Kidney glomerular epithelial cell (primary cell): ENCODE data around the gene OCIAD1.
"Not testable (repeated sequence)": the region's sequence is repeated elsewhere in the genome, so short reads cannot be mapped to it uniquely, and the experiment has no call there.

Experiments
- DNase-seq: peaks from one replicate; lab custom pipeline; 2025; lab: John Stamatoyannopoulos, UW

The OCIAD1 gene, protein sequence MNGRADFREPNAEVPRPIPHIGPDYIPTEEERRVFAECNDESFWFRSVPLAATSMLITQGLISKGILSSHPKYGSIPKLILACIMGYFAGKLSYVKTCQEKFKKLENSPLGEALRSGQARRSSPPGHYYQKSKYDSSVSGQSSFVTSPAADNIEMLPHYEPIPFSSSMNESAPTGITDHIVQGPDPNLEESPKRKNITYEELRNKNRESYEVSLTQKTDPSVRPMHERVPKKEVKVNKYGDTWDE

DNA sequence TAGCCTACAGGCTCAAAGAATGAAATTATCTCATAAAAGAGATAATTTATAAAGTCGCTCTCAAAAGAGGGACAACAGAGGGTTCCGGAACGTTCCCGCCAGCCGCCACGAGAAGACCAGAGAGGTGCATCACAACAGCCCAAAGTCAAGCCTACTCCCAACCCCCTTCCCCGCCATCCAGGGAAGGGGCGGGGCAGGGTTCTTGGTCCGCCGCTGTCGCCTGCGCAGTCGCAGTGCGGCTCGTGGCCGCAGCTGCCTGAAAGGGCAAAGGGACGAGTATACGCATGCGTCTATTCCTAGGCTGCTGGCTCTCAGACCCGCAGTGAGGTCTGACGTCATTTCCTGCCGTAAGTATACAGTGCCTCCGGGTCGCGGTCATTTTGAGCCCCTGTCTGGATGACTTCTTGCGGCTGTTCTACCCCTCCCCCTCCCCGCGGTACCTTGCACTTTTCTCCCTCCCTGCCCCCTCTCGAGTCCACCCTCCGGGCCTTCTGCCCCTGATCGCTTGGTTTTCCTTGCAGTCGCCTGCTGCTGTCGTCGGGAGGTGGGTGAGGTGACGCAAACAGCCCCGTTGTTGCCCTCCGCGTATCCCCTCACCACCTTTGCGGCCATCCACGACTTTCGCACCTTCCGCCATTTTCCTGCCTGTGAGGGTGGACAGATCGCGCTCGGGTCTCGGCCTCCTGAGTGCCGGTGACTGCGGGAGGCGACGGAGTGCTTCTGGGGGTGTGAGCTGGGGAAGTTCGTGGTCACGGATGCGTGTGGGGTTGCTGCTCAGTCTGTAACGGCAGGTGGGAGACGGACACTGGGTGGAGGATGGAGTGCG, at the start of gene OCIAD1:
Gene OCIAD1 (plus strand): TSS at position 383 of the 826 bp plus-strand sequence. CDS start 1,537 bp downstream, outside the sequence.
- peak; percentile 99 for DNase-seq

DNA sequence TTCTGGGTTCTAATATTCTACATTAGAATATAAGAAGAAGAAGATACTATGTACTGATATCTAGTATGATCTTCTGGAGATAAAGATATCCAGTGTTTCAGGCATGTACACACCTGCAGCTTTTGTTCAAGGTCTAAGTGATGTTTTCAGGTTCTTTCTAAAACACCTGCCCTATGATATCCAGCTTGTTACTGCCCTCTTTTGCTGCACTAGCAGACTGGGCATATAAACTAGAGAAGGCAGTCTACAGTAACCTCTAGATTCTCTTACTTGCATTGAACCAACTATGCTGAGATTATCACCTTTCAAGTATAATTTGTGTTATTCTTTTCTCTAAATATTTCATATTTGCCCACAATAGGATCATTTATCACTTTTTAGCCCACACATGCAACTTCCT, 48.9 kb upstream of the OCIAD1 start:
- DNase-seq: no peak

DNA sequence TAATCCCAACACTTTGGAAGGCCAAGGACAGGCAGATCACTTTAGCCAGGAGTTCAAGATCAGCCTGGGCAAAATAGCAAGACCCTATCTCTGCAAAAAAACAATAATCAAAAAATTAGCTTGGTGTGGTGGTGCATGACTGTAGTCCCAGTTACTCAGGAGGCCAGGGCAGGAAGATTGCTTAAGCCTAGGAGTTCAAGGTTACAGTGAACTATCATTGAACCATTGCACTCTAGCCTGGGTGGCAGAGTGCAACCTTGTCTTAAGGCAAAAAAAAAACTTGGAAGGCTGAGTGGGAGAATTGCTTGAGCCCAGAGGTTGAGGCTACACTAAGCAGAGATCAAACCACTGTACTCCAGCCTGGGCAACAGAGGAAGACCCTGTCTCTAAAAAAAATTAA, 45.6 kb upstream of the OCIAD1 start:
- DNase-seq: no peak

DNA sequence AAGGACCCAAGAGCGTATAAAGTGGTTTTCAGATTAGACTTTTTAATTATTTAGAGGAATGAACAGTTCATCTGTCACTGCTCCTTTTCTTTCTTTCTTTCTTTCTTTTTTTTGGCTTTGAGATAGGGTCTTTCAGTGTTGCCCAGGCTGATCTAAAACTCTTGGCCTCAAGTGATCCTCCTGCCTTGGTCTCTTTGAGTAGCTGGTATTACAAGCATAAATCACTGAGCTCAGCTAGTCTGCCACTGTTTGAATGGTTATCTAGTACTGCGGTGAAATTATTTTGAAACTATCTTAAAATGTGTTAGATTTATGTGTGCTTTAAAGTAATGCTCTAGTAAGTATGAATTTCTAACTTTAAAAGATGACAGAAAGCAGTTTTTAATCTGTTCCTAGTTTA, 44.3 kb upstream of the OCIAD1 start:
- DNase-seq: no peak

DNA sequence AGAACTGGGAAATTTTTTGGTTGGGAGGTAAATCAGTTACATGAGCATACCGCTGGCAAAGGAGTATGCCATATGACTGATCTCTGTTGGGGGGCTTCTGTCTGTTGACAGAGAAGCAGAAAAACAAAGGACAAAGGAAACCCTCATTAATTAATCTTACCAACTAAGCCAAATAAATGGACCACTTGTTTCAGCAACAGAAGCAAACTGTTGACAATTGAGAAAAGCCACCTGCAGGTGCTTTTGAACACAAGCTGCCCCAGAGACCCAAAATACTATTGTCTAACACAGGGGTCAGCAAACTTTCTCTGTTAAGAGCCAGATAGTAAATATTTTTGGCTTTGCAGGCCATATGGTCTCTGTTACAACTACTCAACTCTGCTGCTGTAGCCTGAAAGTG, 43.8 kb upstream of the OCIAD1 start:
- DNase-seq: no peak

DNA sequence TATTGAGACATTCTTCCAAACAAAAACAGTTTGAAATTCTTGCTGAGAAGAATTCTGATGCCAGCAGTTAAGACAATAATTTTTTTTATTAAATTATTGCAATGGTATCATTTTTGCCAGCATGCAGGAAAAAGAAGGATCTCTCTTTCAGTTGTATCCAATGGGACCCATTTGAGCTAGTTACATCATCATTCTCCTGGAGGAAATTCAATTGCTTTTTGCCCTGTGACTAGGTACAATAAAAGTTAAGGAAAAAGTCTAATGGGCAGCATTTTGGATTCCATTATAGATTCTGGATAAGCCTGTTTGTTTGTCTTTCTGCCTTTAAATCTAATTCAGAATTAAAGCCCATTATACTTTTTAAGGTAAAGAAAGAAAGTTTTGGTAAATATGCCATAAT, 40.3 kb upstream of the OCIAD1 start:
- no peak for DNase-seq

DNA sequence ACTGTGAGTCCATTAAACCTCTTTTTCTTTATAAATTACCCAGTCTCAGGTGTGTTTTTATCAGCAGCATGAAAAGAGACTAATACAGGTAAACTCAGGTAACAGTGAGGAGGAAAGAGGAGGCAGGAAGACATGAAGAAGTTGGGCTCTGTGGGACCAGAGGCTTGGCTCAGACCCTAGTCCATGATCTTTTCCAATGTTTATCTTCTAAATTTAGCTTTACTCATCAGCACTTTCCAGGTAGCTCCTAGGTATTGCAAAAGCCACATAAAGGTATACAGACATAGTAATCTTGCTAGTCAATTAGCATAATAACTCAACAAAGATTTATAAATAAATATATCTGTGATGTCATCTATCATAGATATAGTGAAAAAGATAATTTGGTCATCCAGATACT, 39.6 kb upstream of the OCIAD1 start:
- DNase-seq: no peak

DNA sequence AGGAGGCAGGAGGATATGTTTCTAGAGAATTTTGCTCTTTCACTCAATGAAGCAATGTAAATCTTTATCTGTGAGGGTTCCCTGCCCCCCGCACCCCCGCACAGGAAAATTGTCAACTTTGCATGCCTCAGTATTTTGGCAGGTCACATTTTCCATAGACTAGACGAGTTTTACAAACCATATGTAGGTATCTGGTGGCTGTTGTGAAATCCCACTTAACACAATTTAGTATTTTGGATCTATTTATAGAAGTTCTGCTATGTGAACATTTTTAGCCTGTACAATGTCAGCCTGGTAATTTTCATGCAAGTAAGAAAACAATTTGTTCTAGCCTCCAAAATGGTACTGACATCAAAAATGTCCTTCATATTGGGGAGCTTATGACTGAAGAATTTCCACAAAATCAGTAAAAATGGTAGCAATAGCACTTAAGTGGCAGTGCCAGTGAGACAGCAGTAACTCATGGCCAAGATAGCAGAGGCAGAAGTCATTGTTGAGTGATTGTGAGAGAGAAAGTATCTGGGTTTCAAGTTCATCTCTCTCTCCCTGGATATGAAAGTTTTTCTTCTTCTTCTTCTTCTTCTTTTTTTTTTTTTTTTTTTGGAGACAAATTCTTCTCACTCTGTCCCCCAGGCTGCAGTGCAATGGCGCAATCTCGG, 38.4 kb upstream of the OCIAD1 start:
- no peak for DNase-seq

DNA sequence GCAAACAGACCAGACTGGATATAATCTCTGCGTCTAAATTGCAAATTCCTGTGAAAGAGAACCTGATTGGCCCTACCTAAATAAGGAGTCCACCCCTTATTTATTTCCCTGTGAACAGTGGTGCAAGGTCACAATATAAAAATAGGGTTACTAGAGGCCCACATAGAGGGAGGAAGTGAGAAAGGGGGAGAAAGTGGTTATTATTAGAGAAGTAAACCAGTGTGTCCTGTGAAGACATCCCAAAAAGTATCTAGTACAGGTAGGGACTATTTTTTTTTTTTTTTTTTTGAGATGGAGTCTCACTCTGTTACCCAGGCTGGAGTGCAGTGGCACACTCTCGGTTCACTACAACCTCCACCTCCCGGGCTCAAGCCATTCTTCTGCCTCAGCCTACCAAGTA, 35.8 kb upstream of the OCIAD1 start:
- no peak for DNase-seq

DNA sequence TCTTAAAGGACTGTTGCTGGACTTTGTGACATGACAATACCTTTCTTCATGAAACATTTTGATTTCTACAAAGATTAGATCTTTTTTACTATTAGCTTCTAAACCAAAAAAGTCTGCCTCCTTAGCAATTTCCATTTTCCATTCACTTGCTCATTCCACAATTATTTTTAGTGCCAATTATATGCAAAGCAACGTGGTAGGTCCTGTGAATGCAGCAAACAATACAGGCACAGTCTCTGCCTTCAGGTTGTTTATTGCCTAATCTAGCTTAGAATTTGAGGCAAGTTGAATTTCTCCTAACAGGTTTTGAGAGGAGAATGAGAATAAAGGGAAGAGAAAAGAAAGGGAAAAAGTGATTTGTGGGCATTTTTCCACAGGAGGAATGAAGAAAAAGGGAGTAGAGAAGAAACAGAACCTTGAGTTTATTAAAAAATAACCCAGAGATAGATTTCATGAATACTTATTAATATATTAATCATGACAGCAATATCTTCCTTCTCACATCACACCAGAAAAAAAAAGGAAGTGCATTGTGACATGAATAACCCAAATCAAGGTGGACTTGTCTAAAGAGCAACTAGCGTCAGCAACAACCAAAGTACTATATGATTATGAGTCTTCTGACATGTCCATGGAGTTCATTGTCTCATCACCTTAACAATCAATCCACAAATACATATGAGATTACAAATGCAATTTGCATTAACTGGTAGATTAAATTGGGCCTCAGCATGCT, 34.5 kb upstream of the OCIAD1 start:
- DNase-seq: no peak

DNA sequence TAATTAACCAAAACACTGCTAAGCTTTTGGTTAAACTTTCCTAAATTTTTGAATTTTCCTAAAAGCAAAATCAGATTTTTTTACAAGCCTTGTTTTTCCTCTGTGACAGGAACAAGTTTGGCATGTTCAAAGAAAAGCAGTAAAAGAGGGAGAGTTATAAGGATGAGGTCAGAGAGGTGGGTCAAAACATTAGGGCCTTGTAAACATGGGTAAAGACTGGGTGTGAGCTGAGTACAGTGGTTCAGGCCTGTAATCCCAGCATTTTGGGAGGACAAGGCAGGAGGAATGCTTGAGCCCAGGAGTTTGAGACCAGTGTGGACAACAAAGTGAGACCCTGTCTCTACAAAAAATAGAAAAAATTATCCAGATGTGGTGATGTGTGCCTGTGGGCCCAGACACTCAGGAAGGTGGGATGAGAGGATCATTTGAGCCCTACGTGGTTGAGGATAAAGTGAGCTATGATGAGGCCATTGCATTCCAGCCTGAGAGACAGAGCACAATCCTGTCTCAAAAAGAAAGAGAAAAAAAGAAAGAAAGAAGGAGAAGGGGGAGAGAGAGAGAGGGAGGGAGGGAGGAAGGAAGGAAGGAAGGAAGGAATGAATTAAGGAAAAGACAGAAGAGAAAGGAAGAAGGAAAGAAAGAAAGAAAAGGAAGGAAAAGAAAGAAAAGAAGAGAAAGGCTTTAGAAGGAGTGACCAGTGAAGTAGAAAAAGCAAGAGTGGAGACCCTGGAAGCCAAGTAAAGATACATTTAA, 33.8 kb upstream of the OCIAD1 start:
- DNase-seq: no peak

DNA sequence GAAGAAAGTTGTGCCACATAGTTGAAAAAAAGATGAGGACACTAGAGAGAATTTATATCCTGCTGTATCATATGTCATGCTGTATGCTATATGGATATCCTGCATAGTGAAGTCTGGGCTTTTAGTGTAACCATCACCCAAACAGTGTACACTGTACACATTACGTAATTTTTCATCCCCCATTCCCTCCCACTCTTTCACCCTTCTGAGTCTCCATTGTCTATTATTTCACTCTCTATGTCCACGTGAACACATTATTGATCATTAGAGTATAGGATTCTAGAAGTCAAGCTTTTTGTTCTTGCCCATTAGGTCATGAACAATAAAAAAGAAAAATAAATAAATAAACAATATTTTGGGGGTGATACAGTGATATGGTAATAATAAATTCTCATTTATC, 32.8 kb upstream of the OCIAD1 start:
- no peak for DNase-seq

DNA sequence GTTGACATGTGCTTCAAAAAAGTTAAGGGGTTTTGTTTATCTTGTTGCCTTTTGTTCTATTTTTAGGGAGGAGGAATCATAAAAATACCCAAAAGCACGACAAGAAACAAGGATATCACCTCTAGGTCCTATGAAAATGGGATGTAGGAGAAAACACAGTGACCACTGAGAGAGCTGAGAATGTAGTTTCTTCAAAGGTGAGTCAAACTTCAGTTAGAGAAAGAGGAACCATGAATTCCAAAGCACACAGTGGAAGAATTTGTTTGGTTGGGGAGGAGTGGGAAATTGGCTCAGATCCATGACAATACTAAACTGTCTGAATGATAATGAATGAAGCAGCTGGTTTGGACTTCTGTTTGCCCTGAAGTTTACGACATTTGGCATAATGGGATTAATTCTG, 31.7 kb upstream of the OCIAD1 start:
- DNase-seq: peak; percentile 13

DNA sequence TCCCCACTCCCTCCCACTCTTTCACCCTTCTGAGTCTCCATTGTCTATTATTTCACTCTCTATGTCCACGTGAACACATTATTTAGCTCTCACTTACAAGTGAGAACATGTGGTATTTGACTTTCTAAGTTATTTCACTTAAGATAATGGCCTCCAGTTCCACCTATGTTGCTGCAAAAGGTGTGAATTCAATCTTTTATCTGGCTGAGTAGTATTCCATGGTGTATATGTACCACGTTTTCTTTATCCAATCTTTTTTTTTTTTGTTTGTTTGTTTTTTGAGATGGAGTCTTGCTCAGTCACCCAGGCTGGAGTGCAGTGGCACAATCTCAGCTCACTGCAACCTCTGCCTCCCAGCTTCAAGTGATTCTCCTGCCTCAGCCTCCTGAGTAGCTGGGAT, 30.7 kb upstream of the OCIAD1 start:
- not testable (repeated sequence) for DNase-seq

DNA sequence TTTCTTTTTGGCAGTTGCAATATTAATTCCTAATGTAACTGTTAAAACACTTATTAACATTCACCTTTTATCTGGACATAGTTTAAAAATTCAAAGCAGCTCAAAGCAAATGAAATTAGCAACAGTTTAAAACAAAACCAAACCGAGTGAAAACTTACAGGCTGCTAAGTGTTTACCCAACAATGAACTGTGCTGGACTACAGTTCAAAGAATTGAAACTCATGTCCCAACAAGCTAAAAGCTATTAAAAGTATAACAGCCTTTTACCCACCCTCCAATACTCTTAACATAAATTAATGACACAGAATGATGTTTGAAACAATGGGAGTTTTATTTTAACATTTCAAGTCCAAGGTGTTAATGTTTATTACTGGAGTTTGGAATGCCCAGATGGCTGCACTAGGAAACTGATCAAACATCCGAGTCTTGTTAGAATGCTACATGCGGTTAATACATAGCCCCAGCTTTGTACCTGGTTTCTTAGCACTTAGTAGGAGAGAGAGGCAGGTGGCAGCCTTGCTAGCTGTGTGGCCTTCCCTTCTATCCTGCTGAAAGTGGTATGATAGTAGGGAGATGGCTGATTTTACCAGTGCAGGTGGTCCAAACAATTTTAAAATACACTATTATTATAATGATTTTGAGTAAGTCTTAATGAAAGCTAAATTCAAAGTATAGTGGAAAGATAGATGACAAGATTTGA, 29.7 kb upstream of the OCIAD1 start:
- no peak for DNase-seq

DNA sequence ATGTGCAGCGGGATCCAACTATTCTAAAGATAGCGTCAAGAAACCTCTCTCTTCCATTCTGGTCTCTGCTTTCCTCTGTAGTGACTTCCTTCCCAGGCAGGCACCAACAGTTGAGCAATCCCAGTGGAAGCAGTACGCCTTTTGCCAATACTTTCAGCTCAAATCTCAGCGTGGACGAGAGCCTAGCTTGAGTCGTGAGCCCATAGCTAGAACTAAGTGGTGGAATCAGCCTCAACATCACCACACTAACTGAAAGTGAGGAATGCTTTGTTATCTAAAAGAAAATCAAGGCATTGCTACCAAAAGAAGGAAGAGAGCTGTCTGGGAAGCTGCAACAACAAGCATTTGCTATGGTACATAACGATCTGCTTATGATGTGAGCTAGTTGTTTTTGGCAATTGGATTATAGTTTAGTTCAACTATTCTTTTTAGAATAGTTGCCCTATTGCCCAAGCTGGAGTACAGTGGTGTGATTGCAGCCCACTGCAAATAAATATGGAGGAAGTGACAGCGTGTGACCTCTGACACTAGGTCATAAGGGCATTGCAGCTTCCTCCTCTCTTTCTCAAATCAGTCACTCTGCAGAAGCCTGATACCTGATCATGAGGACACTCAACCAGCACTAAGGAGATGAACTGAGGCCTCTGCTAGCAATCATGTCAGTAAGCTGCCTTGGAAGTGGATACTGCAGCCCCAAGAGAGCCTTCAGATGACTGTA, 26.1 kb upstream of the OCIAD1 start:
- no peak for DNase-seq

DNA sequence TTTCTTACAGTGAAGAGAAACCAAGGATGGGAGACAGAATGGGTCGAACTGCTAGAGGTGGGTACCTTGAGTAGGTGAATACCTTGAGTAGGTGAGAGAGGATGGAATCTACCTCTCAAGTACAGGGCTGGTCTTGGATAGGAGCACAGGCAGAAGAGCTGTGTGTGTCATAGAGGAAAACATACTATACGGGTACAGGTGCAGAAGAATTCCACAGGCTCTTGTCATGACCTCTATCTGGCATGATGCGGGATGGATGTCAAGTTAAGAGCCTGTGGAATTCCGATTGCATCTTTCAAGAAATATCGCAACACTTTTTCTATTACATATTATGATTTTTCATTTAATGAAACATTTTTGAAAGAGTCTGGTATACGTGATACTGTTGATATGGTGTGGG, 18.0 kb upstream of the OCIAD1 start:
- no peak for DNase-seq

DNA sequence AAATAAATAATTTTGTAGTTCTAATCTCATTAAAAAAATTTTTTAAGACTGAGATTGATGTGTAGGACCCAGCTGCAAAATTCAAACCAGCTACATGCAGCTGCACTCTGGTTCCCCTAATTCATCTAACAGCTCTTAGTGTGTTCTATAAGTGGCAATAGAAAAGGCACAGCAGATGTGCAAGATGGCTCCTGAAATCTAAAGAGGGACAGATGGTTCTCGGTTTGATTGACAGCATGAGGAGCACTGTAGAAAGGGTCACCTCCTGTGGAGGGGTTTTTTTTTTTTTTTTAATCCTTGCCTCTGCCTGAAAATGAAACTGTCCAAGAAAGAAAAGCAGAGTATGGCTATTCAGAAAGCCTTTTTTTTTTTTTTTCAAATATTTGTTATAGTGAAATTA, 16.9 kb upstream of the OCIAD1 start:
- DNase-seq: no peak

DNA sequence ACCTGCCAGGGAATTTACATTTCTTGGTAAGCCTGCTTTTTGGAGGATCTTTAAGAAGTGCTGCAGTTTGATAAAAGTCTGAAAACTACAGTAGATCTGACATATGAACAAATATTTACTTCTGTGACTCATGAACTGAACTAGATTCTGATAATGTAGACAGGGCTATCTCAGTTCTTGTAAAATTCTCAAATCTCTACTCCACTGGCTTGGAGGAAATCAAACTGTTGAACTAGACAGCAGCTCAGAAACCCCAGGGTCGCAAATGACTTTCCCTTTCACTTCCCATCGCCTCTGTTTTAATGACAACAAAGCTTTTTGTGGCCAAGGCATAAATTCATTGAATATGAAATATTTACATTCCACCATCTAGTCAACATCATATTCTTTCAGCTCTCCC, 15.4 kb upstream of the OCIAD1 start:
- DNase-seq: no peak

DNA sequence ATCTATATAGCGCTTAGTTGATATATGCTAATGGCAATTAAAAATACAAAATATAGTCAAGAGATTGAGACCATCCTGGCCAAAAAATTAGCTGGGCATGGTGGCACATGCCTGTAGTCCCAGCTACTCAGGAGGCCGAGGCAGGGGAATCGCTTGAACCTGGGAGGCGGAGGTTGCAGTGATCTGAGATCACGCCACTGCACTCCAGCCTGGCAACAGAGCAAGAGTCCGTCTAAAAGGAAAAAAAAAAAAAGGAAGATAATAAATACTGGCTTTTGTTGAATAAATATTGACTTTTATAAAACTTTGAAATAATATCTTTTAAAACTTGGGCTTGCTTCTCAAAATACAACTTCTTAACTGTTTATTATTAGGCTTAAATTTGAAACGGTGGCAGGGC, 14.6 kb upstream of the OCIAD1 start:
- not testable (repeated sequence) for DNase-seq
